Caco-2 (cell line): ENCODE measurements around the gene CAGE1. TPM values are rescaled to one million over a fixed set of nuclear protein-coding genes. Genes with fewer than 3 reads are reported as not detected.
"Not testable (repeated sequence)": the region's sequence is repeated elsewhere in the genome, so short reads cannot be mapped to it uniquely, and the experiment has no call there.

Experiments used
- BruUV-seq: library from RNA; stranded (reverse); fragments of 400-500 nt; replicated peaks from 2 replicates; lab custom pipeline; 2021; lab: Mats Ljungman, UMichigan
- CTCF ChIA-PET: fragments of 300-600 bp; sonication (Branson Sonifier 250); formaldehyde crosslinking; loops from one replicate; lab custom pipeline; 2022; ENCODE audit warnings: antibody characterized with exemption; lab: Charles Lee
- POLR2A ChIA-PET: fragments of 300-600 bp; sonication (Branson Sonifier 250); formaldehyde crosslinking; loops from one replicate; lab custom pipeline; 2022; ENCODE audit warnings: antibody characterized with exemption; lab: Charles Lee
- DNase-seq, 2 experiments: peaks; one replicate each; pipeline versions ENCODE4 v3.0.0 to v3.0.0-alpha.2; 2020 to 2022
- H3K27me3 ChIP-seq: replicated peaks from 2 replicates; pipeline ENCODE4 v1.6.0; 2011; ENCODE audit warnings: low read length; ENCODE audit not compliant: control insufficient read depth, insufficient read depth
- H3K36me3 ChIP-seq: 2 replicates; pipeline ENCODE4 v1.5.1; 2011; ENCODE audit warnings: low read length; ENCODE audit not compliant: control insufficient read depth, insufficient read depth
- H3K4me1 ChIP-seq: fragments of 250-450 bp; sonication (Bioruptor Pico); 2 replicates; pipeline ENCODE4 v1.5.1; 2020; ENCODE audit warnings: mild to moderate bottlenecking
- H3K4me3 ChIP-seq: 2 replicates; pipeline ENCODE4 v1.5.1; 2011; ENCODE audit warnings: low read depth, mild to moderate bottlenecking, control low read depth, low read length
- H3K9me3 ChIP-seq: fragments of 250-450 bp; sonication (Bioruptor Pico); 2 replicates; pipeline ENCODE4 v1.5.1; 2020; ENCODE audit warnings: mild to moderate bottlenecking, moderate library complexity
- H3K27ac Mint-ChIP-seq: one replicate; pipeline ENCODE4 v1.8.0; 2022; ENCODE audit warnings: mixed read lengths; ENCODE audit not compliant: unreplicated experiment
- H3K27me3 Mint-ChIP-seq: one replicate; pipeline ENCODE4 v1.8.0; 2022; ENCODE audit warnings: mixed read lengths; ENCODE audit not compliant: insufficient read depth, unreplicated experiment
- H3K36me3 Mint-ChIP-seq: one replicate; pipeline ENCODE4 v1.8.0; 2022; ENCODE audit warnings: mild to moderate bottlenecking, mixed read lengths; ENCODE audit not compliant: insufficient read depth, unreplicated experiment
- H3K4me1 Mint-ChIP-seq: one replicate; pipeline ENCODE4 v1.8.0; 2022; ENCODE audit warnings: low read depth, mixed read lengths; ENCODE audit not compliant: unreplicated experiment
- H3K4me3 Mint-ChIP-seq: one replicate; pipeline ENCODE4 v1.8.0; 2022; ENCODE audit warnings: mild to moderate bottlenecking, moderate library complexity, mixed read lengths; ENCODE audit not compliant: unreplicated experiment
- H3K9me3 Mint-ChIP-seq: one replicate; pipeline ENCODE4 v1.8.0; 2022; ENCODE audit warnings: mixed read lengths; ENCODE audit not compliant: unreplicated experiment
- intact Hi-C: fragments of 100-400 bp; cut with micrococcal nuclease; formaldehyde crosslinking; loops from one replicate; pipeline ENCODE4 v1.10.0; 2022; ENCODE audit not compliant: unreplicated experiment
- total RNA-seq: library from RNA; stranded (reverse); gene quantifications from 2 replicates; pipeline ENCODE4 v1.2.3, GENCODE V29; 2022
- TF ChIP-seq, protein P1 (sequence below), 2 experiments: fragments of 200-600 bp in 1 of 2; IDR thresholded peaks; 1 replicate in 1 of 2; 2 replicates in 1 of 2; pipeline versions ENCODE4 v1.5.1 to v1.8.0; 2011 to 2022; ENCODE audit warnings: antibody characterized with exemption in 1 of 2, control low read depth in 1 of 2, inconsistent platforms in 1 of 2, low read depth in 1 of 2, low read length in 1 of 2, mild to moderate bottlenecking in 1 of 2, moderate library complexity in 1 of 2; ENCODE audit not compliant: insufficient read depth in 1 of 2, severe bottlenecking in 1 of 2, unreplicated experiment in 1 of 2

Gene CAGE1
- total RNA-seq, 1 experiment from 2014 or later: 0.59 TPM

- Histone ChIP-seq H3K36me3 (no peaks in the 10 kb centered on the region), H3K27me3 (no peaks in the 10 kb centered on the region), H3K9me3 (no peaks in the 10 kb centered on the region), H3K4me3 (no peak overlapping the region), H3K4me1 (no peaks in the 10 kb centered on the region)
- no peak overlapping the region for H3K27ac Mint-ChIP-seq
- POLR2A ChIA-PET: no interaction called here
- no TSS peak for BruUV-seq
- no peak for DNase-seq
- TF ChIP-seq, protein P1, sequence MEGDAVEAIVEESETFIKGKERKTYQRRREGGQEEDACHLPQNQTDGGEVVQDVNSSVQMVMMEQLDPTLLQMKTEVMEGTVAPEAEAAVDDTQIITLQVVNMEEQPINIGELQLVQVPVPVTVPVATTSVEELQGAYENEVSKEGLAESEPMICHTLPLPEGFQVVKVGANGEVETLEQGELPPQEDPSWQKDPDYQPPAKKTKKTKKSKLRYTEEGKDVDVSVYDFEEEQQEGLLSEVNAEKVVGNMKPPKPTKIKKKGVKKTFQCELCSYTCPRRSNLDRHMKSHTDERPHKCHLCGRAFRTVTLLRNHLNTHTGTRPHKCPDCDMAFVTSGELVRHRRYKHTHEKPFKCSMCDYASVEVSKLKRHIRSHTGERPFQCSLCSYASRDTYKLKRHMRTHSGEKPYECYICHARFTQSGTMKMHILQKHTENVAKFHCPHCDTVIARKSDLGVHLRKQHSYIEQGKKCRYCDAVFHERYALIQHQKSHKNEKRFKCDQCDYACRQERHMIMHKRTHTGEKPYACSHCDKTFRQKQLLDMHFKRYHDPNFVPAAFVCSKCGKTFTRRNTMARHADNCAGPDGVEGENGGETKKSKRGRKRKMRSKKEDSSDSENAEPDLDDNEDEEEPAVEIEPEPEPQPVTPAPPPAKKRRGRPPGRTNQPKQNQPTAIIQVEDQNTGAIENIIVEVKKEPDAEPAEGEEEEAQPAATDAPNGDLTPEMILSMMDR (IDR thresholded peaks at IDR 0.05; ENCODE audit: insufficient read depth in 1 of 2, low read depth in 1 of 2, low read length in 1 of 2, severe bottlenecking in 1 of 2, unreplicated experiment in 1 of 2): no peak
- H3K36me3 Mint-ChIP-seq: no peaks in the 10 kb centered on the region
- H3K4me3 Mint-ChIP-seq: no peak overlapping the region
- intact Hi-C loops: no loop called here
- no peaks in the 10 kb centered on the region for H3K27me3 Mint-ChIP-seq
- no peaks in the 10 kb centered on the region for H3K9me3 Mint-ChIP-seq
- CTCF ChIA-PET: no interaction called here
- H3K4me1 Mint-ChIP-seq: no peaks in the 10 kb centered on the region
Measured at GRCh38 chr6:7367408-7367807, 22.1 kb downstream of the CAGE1 start.

DNA sequence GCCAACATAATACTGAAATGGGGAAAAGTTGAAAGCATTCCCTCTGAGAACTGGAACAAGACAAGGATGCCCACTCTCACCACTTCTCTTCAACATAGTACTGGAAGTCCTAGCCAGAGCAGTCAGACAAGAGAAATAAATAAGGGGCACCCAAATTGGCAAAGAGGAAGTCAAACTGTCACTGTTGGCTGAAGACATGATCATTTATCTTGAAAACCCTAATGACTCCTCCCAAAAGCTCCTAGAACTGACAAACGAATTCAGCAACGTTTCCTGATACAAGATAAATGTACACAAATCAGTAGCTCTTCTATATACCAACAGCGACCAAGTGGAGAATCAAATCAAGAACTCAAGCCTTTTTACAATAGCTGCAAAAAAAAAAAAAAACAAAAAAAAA is 37.6 kb downstream of the CAGE1 start:
- H3K4me1 ChIP-seq: peaks cover 13% of the 10 kb centered on the region
- H3K9me3 ChIP-seq, H3K4me1 Mint-ChIP-seq, CTCF ChIA-PET, H3K36me3 ChIP-seq, DNase-seq, POLR2A ChIA-PET, H3K27ac Mint-ChIP-seq, intact Hi-C loops, BruUV-seq, H3K4me3 Mint-ChIP-seq, H3K27me3 ChIP-seq, H3K36me3 Mint-ChIP-seq, H3K4me3 ChIP-seq, H3K9me3 Mint-ChIP-seq, H3K27me3 Mint-ChIP-seq: not testable (repeated sequence)

DNA sequence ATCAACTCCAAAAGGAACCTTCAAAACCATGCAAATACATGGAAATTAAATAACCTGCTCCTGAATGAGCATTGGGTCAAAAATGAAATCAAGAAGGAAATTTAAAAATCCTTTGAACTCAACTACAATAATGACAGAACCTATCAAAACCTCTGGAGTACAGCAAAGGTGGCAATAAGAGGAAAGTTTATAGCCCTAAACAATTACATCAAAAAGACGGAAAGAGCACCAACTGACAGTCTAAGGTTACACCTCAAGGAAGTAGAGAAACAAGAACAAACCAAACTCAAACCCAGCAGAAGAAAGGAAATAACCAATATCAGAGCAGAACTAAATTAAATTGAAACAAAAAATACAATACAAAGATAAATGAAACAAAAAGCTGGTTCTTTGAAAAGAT is 39.0 kb downstream of the CAGE1 start:
- DNase-seq, CTCF ChIA-PET, intact Hi-C loops, POLR2A ChIA-PET, H3K36me3 ChIP-seq, H3K9me3 Mint-ChIP-seq, BruUV-seq, H3K27me3 ChIP-seq, H3K27ac Mint-ChIP-seq, H3K9me3 ChIP-seq, H3K27me3 Mint-ChIP-seq, H3K4me3 ChIP-seq, H3K4me3 Mint-ChIP-seq, H3K36me3 Mint-ChIP-seq, H3K4me1 Mint-ChIP-seq: not testable (repeated sequence)
- peaks cover 14% of the 10 kb centered on the region for H3K4me1 ChIP-seq

DNA sequence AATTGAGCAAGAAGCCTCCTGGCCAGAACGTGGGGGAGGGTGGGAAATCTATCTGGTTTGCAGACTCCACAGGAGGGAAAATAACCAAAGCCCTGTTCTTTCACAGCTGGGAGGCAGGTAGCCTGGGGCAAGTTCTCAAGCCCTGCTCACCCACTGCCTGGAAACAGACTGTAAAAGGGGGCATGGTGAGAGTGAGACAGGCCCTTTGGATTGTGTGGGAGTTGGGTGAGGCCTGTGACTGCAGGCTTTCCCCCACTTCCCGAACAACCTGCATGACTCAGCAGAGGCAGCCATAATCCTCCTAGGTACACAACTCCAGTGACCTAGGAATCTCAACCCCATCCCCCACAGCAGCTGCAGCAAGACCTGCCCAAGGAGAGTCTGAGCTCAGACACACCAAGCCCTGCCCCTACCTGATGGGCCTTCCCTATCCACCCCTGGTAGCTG is 42.0 kb downstream of the CAGE1 start:
- H3K27me3 ChIP-seq, H3K4me1 Mint-ChIP-seq, H3K36me3 ChIP-seq, H3K27me3 Mint-ChIP-seq, CTCF ChIA-PET, H3K9me3 Mint-ChIP-seq, H3K4me3 ChIP-seq, H3K36me3 Mint-ChIP-seq, H3K9me3 ChIP-seq, BruUV-seq: not testable (repeated sequence)
- peaks cover 14% of the 10 kb centered on the region for H3K4me1 ChIP-seq
- POLR2A ChIA-PET: interaction anchor here (0.7 to 1.8 kb wide), 2 partner anchors 41 to 42 kb away, joined by 3 to 8 read pairs; partner anchors contain the start of genes CAGE1 and RIOK1
- DNase-seq: peak; percentile 86 to 95
- H3K27ac Mint-ChIP-seq: peak overlapping the region; percentile 94
- H3K4me3 Mint-ChIP-seq: peak overlapping the region; percentile 63
- intact Hi-C loops: loop anchor here (2.0 to 5.0 kb wide), 2 partner anchors 35 to 41 kb away; partner anchors contain the start of genes CAGE1, RIOK1 and SSR1

GRCh38 chr6:7344773-7345450 is 44.6 kb downstream of the CAGE1 start:
- H3K9me3 Mint-ChIP-seq, POLR2A ChIA-PET, BruUV-seq, H3K27me3 Mint-ChIP-seq, H3K36me3 ChIP-seq, H3K27me3 ChIP-seq, DNase-seq, H3K9me3 ChIP-seq, H3K27ac Mint-ChIP-seq, H3K4me1 Mint-ChIP-seq, H3K4me3 Mint-ChIP-seq, H3K4me3 ChIP-seq, H3K36me3 Mint-ChIP-seq, CTCF ChIA-PET: not testable (repeated sequence)
- intact Hi-C loops: loop anchor here (5.0 kb wide), 1 partner anchor 33 kb away; the partner anchor contains the start of gene SSR1
- H3K4me1 ChIP-seq: peaks cover 14% of the 10 kb centered on the region
